ENCODE measurements around the gene PPP5C.

The PPP5C gene

DNA sequence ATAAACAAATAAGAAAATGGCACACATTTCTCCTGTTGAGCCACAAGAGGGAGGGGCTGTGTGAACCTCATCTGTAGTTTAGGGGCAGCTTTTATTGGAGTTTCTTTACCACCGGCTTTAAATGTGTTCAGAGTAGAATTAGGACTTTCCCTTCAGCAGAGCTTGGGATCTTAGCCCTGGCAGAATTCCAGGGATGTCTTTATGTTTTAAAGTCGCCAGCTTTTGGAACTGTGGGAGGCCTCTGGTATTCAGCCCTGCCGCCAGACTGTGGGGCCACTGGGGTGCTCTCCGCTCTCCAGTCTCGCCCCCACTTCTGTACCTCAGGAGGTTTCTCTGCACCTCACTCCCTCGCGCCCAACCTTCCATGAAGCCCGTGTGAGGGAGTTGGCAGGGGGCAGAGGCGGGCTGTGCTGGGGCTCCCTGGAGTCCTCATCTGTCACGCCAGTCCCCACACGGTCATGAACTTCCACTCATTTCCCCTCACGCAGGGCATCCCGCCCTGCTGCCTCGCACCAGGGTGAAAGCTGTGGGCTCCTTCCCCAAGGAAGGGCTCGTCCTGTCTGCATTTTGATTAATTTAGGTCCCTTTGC is 35.0 kb downstream of the PPP5C start:
- TF ChIP-seq, protein P1, sequence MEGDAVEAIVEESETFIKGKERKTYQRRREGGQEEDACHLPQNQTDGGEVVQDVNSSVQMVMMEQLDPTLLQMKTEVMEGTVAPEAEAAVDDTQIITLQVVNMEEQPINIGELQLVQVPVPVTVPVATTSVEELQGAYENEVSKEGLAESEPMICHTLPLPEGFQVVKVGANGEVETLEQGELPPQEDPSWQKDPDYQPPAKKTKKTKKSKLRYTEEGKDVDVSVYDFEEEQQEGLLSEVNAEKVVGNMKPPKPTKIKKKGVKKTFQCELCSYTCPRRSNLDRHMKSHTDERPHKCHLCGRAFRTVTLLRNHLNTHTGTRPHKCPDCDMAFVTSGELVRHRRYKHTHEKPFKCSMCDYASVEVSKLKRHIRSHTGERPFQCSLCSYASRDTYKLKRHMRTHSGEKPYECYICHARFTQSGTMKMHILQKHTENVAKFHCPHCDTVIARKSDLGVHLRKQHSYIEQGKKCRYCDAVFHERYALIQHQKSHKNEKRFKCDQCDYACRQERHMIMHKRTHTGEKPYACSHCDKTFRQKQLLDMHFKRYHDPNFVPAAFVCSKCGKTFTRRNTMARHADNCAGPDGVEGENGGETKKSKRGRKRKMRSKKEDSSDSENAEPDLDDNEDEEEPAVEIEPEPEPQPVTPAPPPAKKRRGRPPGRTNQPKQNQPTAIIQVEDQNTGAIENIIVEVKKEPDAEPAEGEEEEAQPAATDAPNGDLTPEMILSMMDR (IDR thresholded peaks at IDR 0.05; ENCODE audit: extremely low read depth, missing control alignments): no peak
- no peak for DNase-seq (ENCODE audit: low spot score)

DNA sequence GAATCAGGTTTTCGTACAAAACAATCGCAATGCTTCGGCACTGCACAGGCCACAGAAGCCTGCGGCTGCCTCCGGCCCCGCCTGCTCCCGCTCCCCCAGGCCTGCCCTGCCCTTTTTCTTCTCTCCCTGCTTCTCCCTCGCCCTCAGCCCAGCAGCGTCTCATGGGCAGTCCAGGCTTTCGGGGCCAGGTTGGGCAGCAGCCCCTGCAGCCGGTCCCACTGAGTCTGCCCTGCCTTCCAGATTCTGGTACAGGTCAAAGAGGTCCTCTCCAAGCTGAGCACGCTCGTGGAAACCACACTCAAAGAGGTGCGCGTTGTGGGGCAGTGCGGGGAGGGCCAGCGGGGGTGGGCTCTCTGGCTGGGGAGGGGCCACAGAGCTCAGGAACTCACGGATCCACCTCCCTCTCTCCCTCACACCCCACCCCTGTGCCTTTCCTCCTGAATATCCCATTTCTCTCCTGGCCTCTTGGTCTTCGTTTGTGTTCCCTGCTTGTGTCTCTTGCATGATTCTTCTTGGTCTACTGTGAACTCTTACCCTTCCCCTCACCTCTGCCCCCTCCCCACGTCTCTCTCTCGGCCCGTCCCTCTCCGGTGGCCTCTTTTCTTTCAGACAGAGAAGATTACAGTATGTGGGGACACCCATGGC is 36.4 kb downstream of the PPP5C start:
- TF ChIP-seq, protein P1 (IDR thresholded peaks at IDR 0.05; ENCODE audit: extremely low read depth, missing control alignments): no peak
- DNase-seq (ENCODE audit: low spot score): no peak

DNA sequence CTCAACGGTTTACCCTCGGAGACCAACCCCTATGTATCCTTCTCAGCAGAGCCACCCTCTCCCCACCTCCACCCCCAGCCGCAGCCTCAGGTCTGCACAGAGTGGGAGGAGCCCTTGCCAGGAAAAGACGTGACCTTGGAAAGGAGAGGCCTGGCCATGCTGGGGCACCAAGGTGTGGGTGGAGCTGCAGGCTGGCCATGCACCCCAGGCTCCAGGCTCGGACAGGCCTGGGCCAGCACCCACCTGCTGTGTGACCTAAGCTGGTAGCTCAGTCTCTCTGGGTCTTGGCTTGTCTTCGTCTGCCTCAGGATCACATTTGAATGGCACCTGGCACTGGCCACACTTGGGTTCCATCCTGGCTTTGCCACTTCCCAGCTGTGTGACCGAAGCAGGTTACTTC is 37.0 kb downstream of the PPP5C start:
- TF ChIP-seq, protein P1 (IDR thresholded peaks at IDR 0.05; ENCODE audit: extremely low read depth, missing control alignments): no peak
- no peak for DNase-seq (ENCODE audit: low spot score)

DNA sequence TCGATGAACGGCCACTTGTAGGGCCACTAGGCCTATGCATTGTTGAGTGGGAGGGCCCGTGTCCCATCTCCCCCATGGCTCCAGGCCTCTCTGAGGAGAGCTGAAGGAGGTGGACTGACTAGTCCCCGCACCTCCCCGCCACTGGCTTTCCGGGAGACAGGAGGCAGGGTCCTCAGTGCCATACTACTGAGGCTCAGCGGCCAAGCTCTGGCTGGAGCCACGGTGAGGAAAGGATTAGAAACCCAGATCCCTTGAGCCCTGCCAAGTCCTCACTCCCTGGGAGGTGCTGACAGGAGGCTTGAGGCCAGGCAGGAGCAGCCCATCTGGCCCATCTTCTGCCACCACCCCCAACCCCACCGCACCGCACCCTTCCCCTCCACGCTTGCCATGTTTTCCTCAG is 37.5 kb downstream of the PPP5C start:
- TF ChIP-seq, protein P1 (IDR thresholded peaks at IDR 0.05; ENCODE audit: extremely low read depth, missing control alignments): no peak
- no peak for DNase-seq (ENCODE audit: low spot score)

DNA sequence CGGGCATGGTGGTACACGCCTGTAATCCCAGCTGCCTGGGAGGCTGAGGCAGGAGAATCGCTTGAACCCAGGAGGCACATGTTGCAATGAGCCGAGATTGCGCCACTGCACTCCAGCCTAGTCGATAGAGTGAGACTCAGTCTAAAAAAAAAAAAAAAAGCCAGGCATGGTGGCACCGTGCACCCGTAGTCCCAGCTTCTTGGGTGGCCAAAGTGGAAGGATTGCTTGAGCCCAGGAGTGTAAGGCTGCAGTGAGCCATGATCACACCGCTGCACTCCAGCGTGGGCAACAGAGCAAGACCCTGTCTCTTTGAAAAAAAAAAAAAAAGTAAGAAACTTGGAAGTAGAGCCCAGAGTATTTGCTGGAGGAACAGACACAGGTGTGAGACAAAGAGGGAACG is 38.7 kb downstream of the PPP5C start:
- DNase-seq (ENCODE audit: low spot score): no peak
- TF ChIP-seq, protein P1 (IDR thresholded peaks at IDR 0.05; ENCODE audit: extremely low read depth, missing control alignments): no peak

DNA sequence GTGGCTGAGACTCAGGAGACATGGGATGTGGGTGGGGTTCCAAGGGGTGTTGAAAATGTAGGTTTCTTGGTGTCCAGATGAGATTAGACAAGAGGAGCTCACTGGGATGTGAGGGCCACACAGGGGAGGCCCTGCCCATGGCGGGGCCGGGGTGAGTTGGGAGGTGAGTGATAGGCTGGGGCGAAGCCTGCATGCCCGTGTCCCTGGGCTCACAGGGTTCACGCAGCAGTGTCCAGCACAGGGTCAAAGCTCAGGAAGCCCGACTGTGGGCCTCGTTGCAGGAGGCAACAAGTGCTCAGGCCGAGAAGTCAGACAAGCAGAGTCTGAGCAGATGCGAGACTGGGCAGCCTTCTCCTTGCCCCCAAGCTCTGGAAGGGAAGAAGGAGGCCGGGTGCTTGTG is 39.3 kb downstream of the PPP5C start:
- no peak for DNase-seq (ENCODE audit: low spot score)
- TF ChIP-seq, protein P1 (IDR thresholded peaks at IDR 0.05; ENCODE audit: extremely low read depth, missing control alignments): no peak

DNA sequence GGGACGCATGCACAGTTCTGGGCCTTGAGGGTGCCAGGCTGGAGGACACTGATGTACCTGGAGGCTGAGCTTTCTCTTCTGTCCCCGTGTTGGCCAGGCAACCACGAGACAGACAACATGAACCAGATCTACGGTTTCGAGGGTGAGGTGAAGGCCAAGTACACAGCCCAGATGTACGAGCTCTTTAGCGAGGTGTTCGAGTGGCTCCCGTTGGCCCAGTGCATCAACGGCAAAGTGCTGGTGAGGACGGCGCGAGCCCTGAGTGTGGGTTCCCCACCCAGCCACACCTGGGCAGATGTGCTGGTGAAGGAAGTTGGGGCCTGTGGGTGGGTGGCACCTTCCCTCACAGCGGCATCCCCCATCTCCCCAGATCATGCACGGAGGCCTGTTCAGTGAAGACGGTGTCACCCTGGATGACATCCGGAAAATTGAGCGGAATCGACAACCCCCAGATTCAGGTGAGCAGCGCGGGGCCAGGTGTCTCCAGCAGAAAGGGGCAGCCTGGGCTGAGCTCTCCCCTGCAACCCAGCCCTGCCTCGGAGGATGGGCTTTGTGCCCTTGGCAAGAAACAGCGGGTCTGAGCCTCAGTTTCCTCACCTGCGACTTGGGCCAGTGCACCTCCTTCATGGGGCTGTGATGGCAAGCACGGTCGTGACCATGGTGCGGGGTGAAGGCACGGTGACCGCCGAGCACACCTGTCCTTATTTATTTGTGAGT is 40.3 kb downstream of the PPP5C start:
- TF ChIP-seq, protein P1 (IDR thresholded peaks at IDR 0.05; ENCODE audit: extremely low read depth, missing control alignments): no peak
- DNase-seq (ENCODE audit: low spot score): no peak

Data from GM20000 (cell line).